Panc1 (cell line): ENCODE measurements around the gene CRIM1. TPM values are rescaled to one million over a fixed set of nuclear protein-coding genes. Genes with fewer than 3 reads are reported as not detected.

Experiments used
- ATAC-seq: fragments of 200-7000 bp; cut with Tn5 transposase; 2 replicates; pipeline ENCODE4 v1.9.1; 2020; ENCODE audit warnings: mild to moderate bottlenecking, moderate library complexity
- BruUV-seq: library from RNA; stranded (reverse); fragments of 400-500 nt; replicated peaks from 2 replicates; lab custom pipeline; 2021; lab: Mats Ljungman, UMichigan
- CTCF ChIA-PET: fragments of 300-600 bp; sonication (Branson Sonifier 250); formaldehyde crosslinking; loops from one replicate; lab custom pipeline; 2022; ENCODE audit warnings: antibody characterized with exemption; lab: Charles Lee
- POLR2A ChIA-PET: fragments of 300-600 bp; sonication (Branson Sonifier 250); formaldehyde crosslinking; loops from one replicate; lab custom pipeline; 2022; ENCODE audit warnings: antibody characterized with exemption; lab: Charles Lee
- DNase-seq: peaks from one replicate; pipeline ENCODE4 v3.0.0-alpha.2; 2010; ENCODE audit warnings: low read depth, low spot score
- H3K27ac ChIP-seq: 2 replicates; pipeline ENCODE4 v1.5.1; 2011; ENCODE audit warnings: mild to moderate bottlenecking, low read length, inconsistent platforms
- H3K27me3 ChIP-seq: fragments of 200-500 bp; sonication (Bioruptor generic); 2 replicates; pipeline ENCODE4 v1.6.0; 2014; ENCODE audit warnings: low read length, inconsistent platforms; ENCODE audit not compliant: control insufficient read depth, insufficient read depth
- H3K36me3 ChIP-seq: fragments of 200-500 bp; sonication (Bioruptor generic); 2 replicates; pipeline ENCODE4 v1.5.1; 2014; ENCODE audit warnings: inconsistent platforms, mild to moderate bottlenecking, low read length, moderate library complexity; ENCODE audit not compliant: control insufficient read depth, insufficient read depth
- H3K4me1 ChIP-seq: 2 replicates; pipeline ENCODE4 v1.5.1; 2011; ENCODE audit warnings: inconsistent platforms, mild to moderate bottlenecking, low read length, moderate library complexity; ENCODE audit not compliant: control insufficient read depth, insufficient read depth
- H3K4me3 ChIP-seq, 2 experiments: 2 replicates each; pipeline ENCODE4 v1.5.1; 2011 to 2012; ENCODE audit warnings: low read depth in 2 of 2, low read length in 2 of 2, mild to moderate bottlenecking in 2 of 2, inconsistent platforms in 1 of 2, moderate library complexity in 1 of 2
- H3K9me3 ChIP-seq: fragments of 200-500 bp; sonication (Bioruptor generic); 2 replicates; pipeline ENCODE4 v1.5.1; 2014; ENCODE audit warnings: low read depth, mild to moderate bottlenecking, inconsistent platforms, low read length, moderate library complexity; ENCODE audit not compliant: control insufficient read depth, insufficient read depth
- POLR2AphosphoS5 ChIP-seq: IDR thresholded peaks from 2 replicates; pipeline ENCODE4 v1.6.1; 2012; ENCODE audit warnings: mild to moderate bottlenecking, low read depth, low read length, moderate library complexity
- SIN3A ChIP-seq: IDR thresholded peaks from 2 replicates; pipeline ENCODE4 v1.6.1; 2012; ENCODE audit warnings: low read depth, mild to moderate bottlenecking, low read length, moderate library complexity, borderline replicate concordance; ENCODE audit not compliant: insufficient read depth
- TCF7L2 ChIP-seq: IDR thresholded peaks from 2 replicates; pipeline ENCODE4 v1.6.1; 2011; ENCODE audit warnings: mild to moderate bottlenecking, low read depth, low read length, inconsistent platforms
- in situ Hi-C: cut with HindIII; loops from 2 replicates; pipeline ENCODE4 v1.10.0; 2016; ENCODE audit warnings: low sequenced_read_pairs, low pct_unique_long_range_greater_than_20kb
- intact Hi-C: fragments of 100-400 bp; cut with micrococcal nuclease; formaldehyde crosslinking; loops from one replicate; pipeline ENCODE4 v1.10.0; 2022; ENCODE audit not compliant: unreplicated experiment
- total RNA-seq: library from RNA; stranded (reverse); gene quantifications from one replicate; pipeline ENCODE4 v1.2.1, GENCODE V29; 2021; ENCODE audit not compliant: unreplicated experiment
- TF ChIP-seq, protein P1 (sequence below): fragments of 450-650 bp; IDR thresholded peaks from 2 replicates; pipeline ENCODE4 v1.5.1; 2017; ENCODE audit warnings: mild to moderate bottlenecking
- TF ChIP-seq, protein P2 (sequence below), 2 experiments: IDR thresholded peaks; 2 replicates each; pipeline ENCODE4 v1.6.1; 2011 to 2012; ENCODE audit warnings: low read depth in 2 of 2, control low read depth in 1 of 2, low read length in 1 of 2, mild to moderate bottlenecking in 1 of 2, moderate library complexity in 1 of 2; ENCODE audit not compliant: insufficient read depth in 1 of 2

The CRIM1 gene
- total RNA-seq, 1 experiment from 2014 or later = 290 TPM

DNA sequence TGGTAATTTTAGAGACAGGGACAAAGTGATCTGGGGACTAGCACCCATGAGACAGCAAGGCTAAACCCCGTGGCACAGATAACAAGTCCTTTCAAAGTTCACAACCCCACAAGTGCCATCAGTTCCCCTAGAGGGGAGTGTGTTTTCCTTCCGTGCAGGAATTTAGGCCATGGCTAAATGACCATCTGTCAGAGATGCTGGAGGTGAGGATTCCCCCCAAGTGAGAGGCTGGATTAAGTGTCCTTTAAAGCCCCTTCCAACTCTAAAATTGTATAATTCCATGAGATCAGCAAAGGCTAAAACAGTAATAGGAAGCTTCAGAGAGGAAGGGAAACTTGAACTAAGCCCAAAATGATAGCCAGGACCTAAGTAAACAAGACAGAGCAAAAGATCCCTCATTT, 233.7 kb downstream of the CRIM1 start:
- TF ChIP-seq POLR2AphosphoS5 (no peak), SIN3A (no peak), TCF7L2 (no peak)
- Histone ChIP-seq H3K27ac (peak overlapping the region; percentile 62), H3K36me3 (peaks cover 24% of the 10 kb centered on the region), H3K27me3 (no peaks in the 10 kb centered on the region), H3K4me3 (no peak overlapping the region), H3K9me3 (no peaks in the 10 kb centered on the region), H3K4me1 (peaks cover 9% of the 10 kb centered on the region; the same call in 1 of the 2 replicates)
- DNase-seq = no peak
- ChIA-PET POLR2A (no interaction called here), CTCF (no interaction called here)
- in situ Hi-C loops = no loop called here
- no peak for ATAC-seq
- no TSS peak for BruUV-seq
- intact Hi-C loops = no loop called here

DNA sequence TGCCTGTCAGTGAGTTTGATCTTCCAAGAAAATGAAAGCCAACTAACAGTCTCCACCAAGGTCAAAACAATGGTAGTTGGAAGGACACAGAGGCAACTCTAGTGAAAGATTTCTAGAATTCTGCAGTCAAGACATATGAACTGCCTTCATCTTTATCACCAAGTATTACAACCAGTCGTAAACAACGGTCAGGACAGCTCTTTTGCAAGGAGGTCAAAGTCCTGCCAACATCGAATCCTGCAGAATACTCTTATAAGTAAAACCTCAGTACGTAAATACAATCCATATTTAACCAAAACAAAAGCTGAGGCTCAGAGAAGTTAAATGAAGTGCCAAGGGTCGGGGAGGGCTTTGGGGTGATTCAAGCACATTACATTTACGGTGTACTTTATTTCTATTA, 239.3 kb downstream of the CRIM1 start:
- DNase-seq = no peak
- H3K27ac ChIP-seq = peak overlapping the region; percentile 35; the same call in 1 of the 2 replicates
- TF ChIP-seq SIN3A = no peak
- TF ChIP-seq, protein P1, sequence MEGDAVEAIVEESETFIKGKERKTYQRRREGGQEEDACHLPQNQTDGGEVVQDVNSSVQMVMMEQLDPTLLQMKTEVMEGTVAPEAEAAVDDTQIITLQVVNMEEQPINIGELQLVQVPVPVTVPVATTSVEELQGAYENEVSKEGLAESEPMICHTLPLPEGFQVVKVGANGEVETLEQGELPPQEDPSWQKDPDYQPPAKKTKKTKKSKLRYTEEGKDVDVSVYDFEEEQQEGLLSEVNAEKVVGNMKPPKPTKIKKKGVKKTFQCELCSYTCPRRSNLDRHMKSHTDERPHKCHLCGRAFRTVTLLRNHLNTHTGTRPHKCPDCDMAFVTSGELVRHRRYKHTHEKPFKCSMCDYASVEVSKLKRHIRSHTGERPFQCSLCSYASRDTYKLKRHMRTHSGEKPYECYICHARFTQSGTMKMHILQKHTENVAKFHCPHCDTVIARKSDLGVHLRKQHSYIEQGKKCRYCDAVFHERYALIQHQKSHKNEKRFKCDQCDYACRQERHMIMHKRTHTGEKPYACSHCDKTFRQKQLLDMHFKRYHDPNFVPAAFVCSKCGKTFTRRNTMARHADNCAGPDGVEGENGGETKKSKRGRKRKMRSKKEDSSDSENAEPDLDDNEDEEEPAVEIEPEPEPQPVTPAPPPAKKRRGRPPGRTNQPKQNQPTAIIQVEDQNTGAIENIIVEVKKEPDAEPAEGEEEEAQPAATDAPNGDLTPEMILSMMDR = no peak
- TF ChIP-seq, protein P2, sequence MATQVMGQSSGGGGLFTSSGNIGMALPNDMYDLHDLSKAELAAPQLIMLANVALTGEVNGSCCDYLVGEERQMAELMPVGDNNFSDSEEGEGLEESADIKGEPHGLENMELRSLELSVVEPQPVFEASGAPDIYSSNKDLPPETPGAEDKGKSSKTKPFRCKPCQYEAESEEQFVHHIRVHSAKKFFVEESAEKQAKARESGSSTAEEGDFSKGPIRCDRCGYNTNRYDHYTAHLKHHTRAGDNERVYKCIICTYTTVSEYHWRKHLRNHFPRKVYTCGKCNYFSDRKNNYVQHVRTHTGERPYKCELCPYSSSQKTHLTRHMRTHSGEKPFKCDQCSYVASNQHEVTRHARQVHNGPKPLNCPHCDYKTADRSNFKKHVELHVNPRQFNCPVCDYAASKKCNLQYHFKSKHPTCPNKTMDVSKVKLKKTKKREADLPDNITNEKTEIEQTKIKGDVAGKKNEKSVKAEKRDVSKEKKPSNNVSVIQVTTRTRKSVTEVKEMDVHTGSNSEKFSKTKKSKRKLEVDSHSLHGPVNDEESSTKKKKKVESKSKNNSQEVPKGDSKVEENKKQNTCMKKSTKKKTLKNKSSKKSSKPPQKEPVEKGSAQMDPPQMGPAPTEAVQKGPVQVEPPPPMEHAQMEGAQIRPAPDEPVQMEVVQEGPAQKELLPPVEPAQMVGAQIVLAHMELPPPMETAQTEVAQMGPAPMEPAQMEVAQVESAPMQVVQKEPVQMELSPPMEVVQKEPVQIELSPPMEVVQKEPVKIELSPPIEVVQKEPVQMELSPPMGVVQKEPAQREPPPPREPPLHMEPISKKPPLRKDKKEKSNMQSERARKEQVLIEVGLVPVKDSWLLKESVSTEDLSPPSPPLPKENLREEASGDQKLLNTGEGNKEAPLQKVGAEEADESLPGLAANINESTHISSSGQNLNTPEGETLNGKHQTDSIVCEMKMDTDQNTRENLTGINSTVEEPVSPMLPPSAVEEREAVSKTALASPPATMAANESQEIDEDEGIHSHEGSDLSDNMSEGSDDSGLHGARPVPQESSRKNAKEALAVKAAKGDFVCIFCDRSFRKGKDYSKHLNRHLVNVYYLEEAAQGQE (IDR thresholded peaks at IDR 0.05; ENCODE audit: insufficient read depth in 1 of 2, low read depth in 2 of 2, low read length in 1 of 2) = no peak
- TF ChIP-seq TCF7L2 = no peak
- no peak for TF ChIP-seq POLR2AphosphoS5
- ChIA-PET CTCF (no interaction called here), POLR2A (no interaction called here)
- BruUV-seq = no TSS peak
- intact Hi-C loops = no loop called here
- H3K9me3 ChIP-seq = peaks cover 3% of the 10 kb centered on the region; the same call in 1 of the 2 replicates
- in situ Hi-C loops = no loop called here
- no peak overlapping the region for H3K4me3 ChIP-seq
- H3K36me3 ChIP-seq = peaks cover 7% of the 10 kb centered on the region
- peaks cover 21% of the 10 kb centered on the region for H3K4me1 ChIP-seq
- no peaks in the 10 kb centered on the region for H3K27me3 ChIP-seq
- ATAC-seq = no peak

DNA sequence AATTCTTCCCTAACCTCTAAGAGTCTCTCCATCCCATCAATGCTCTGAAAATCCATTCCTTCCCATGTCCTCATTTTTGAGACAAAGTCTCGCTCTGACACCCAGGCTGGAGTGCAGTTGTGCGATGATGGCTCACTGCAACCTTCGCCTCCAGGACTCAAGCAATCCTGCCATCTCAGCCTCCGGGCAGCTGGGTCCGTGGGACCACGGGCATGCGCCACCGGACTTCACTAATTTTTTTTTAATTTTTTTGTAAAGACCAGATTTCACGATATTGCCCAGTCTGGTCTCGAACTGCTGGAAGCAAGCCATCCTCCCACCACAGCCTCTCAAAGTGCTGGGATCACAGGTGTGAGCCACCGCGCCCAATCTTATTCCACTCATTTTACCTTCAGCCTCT, 240.8 kb downstream of the CRIM1 start:
- Histone ChIP-seq H3K9me3 (peaks cover 3% of the 10 kb centered on the region; the same call in 1 of the 2 replicates), H3K27ac (peak overlapping the region; percentile 93), H3K4me3 (peak overlapping the region; percentile 95 to 96), H3K4me1 (peaks cover 20% of the 10 kb centered on the region), H3K27me3 (no peaks in the 10 kb centered on the region), H3K36me3 (peaks cover 4% of the 10 kb centered on the region; the same call in 1 of the 2 replicates)
- no peak for TF ChIP-seq TCF7L2
- TF ChIP-seq, protein P2 (IDR thresholded peaks at IDR 0.05; ENCODE audit: insufficient read depth in 1 of 2, low read depth in 2 of 2, low read length in 1 of 2) = no peak
- no peak for TF ChIP-seq SIN3A
- TF ChIP-seq, protein P1 = no peak
- TF ChIP-seq POLR2AphosphoS5 = no peak
- BruUV-seq = no TSS peak
- DNase-seq (no peak), ATAC-seq (no peak)
- in situ Hi-C loops (no loop called here), intact Hi-C loops (no loop called here)
- ChIA-PET POLR2A (interaction anchor here (0.6 kb wide), 1 partner anchor 34 kb away, joined by 3 read pairs; no protein-coding TSS in a partner anchor), CTCF (no interaction called here)
